GM18520 (cell line): ENCODE results near the gene LALBA.
"Not testable (repeated sequence)": the region's sequence is repeated elsewhere in the genome, so short reads cannot be mapped to it uniquely, and the experiment has no call there.

Source experiments
- ATAC-seq: cut with Tn5 transposase; IDR thresholded peaks from one replicate; pipeline ENCODE4 v1.9.1; 2021; ENCODE audit not compliant: unreplicated experiment

Gene LALBA

GRCh38 chr12:48532601-48533000 is 37.2 kb downstream of the LALBA start:
- no peak for ATAC-seq

GRCh38 chr12:48527891-48528670 is 41.8 kb downstream of the LALBA start:
- ATAC-seq, result no peak

GRCh38 chr12:48525332-48525731 is 44.5 kb downstream of the LALBA start, which contains the start of gene OR8S1:
Gene OR8S1 (plus strand): TSS chr12:48525632. CDS start chr12:48525632, 0 bp downstream.
- ATAC-seq, result no peak

- ATAC-seq, result not testable (repeated sequence)
Observed at GRCh38 chr12:48520381-48520780, 49.5 kb downstream of the LALBA start.
